K562 (cell line): ENCODE measurements around the gene ARHGAP35. TPM values are rescaled to one million over a fixed set of nuclear protein-coding genes. Genes with fewer than 3 reads are reported as not detected.

ENCODE experiments used
- ARID2 ChIP-seq: fragments of 450-650 bp; IDR thresholded peaks from 2 replicates; pipeline ENCODE4 v1.6.1; 2017; ENCODE audit warnings: antibody characterized with exemption, mild to moderate bottlenecking
- CCAR2 ChIP-seq: fragments of 200-400 bp; formaldehyde crosslinking; IDR thresholded peaks from 2 replicates; pipeline ENCODE4 v1.6.1; 2017; ENCODE audit warnings: mild to moderate bottlenecking, low read depth, low read length
- GATAD2A ChIP-seq: fragments of 450-650 bp; IDR thresholded peaks from 2 replicates; pipeline ENCODE4 v1.6.1; 2017
- HSF4 ChIP-seq: fragments of 250-450 bp; sonication (Bioruptor Pico); IDR thresholded peaks from 2 replicates; pipeline ENCODE4 v2.1.2; 2022; ENCODE audit warnings: mild to moderate bottlenecking, moderate library complexity, borderline replicate concordance
- KLF13 ChIP-seq: fragments of 450-650 bp; IDR thresholded peaks from 2 replicates; pipeline ENCODE4 v1.6.1; 2016; ENCODE audit warnings: missing genetic modification characterization, low read depth, mild to moderate bottlenecking, missing compliant biosample characterization, moderate library complexity, borderline replicate concordance
- MXI1 ChIP-seq: IDR thresholded peaks from 2 replicates; pipeline ENCODE4 v1.6.1; 2011; ENCODE audit warnings: low read depth, mild to moderate bottlenecking, improper control_type of control experiment, low read length
- RBFOX2 ChIP-seq: fragments of 200-400 bp; formaldehyde crosslinking; IDR thresholded peaks from 2 replicates; pipeline ENCODE4 v1.6.1; 2017; ENCODE audit warnings: low read depth, mild to moderate bottlenecking, low read length, moderate library complexity
- SAP30 ChIP-seq: fragments of 200-600 bp; sonication (generic); IDR thresholded peaks from 2 replicates; pipeline ENCODE4 v1.6.1; 2012; ENCODE audit warnings: borderline replicate concordance, low read depth, mild to moderate bottlenecking, moderate library complexity, low read length, control low read depth, inconsistent platforms; ENCODE audit not compliant: insufficient read depth, poor library complexity, severe bottlenecking
- SMARCA5 ChIP-seq: fragments of 450-650 bp; IDR thresholded peaks from 2 replicates; pipeline ENCODE4 v1.6.1; 2016
- ZNF134 ChIP-seq: fragments of 250-450 bp; sonication (Bioruptor Pico); conservative IDR thresholded peaks from 2 replicates; pipeline ENCODE4 v1.4.0; 2020
- polyA plus RNA-seq, 8 experiments: library from polyadenylated mRNA; depleted of rRNA in 4 of 8; stranded (reverse) in 5 of 8; unstranded in 3 of 8; fragments of >200 nt; fragmentation: Nextera tagmentation in 2 of 8; fragmentation: Illumina TruSeq in 1 of 8; extraction: Ambion mirVana in 2 of 8; extraction: Trizol in 1 of 8; gene quantifications; 2 replicates each; pipeline versions ENCODE4 v1.2.1 to v1.2.3, GENCODE V29; 2011 to 2014; ENCODE audit warnings: inconsistent platforms in 1 of 8, missing spikeins in 1 of 8
- total RNA-seq, 7 experiments: library from RNA; depleted of rRNA in 6 of 7; stranded (reverse); fragments of >200 nt in 6 of 7; fragmentation: Illumina TruSeq in 2 of 7; extraction: Trizol in 2 of 7; gene quantifications; 2 replicates each; pipeline versions ENCODE4 v1.2.1 to v1.2.3, GENCODE V29; 2011 to 2021; ENCODE audit warnings: low replicate concordance in 1 of 7
- TF ChIP-seq, protein P1 (sequence below), 2 experiments: fragments of 450-650 bp; IDR thresholded peaks; 2 replicates each; pipeline ENCODE4 v1.6.1; 2016
- TF ChIP-seq, protein P2 (sequence below): sonication (generic); formaldehyde crosslinking; IDR thresholded peaks from 2 replicates; pipeline ENCODE4 v1.9.0; 2022; ENCODE audit warnings: mild to moderate bottlenecking, missing genetic modification reagents
- TF ChIP-seq, protein P3 (sequence below): fragments of 200-800 bp; sonication (Bioruptor generic); IDR thresholded peaks from 2 replicates; pipeline ENCODE4 v1.6.1; 2017; ENCODE audit warnings: missing genetic modification characterization, missing compliant biosample characterization
- TF ChIP-seq, protein P4 (sequence below), 3 experiments: fragments of 200-800 bp in 1 of 3; sonication (Bioruptor generic) in 1 of 3; sonication (generic) in 1 of 3; formaldehyde crosslinking in 1 of 3; IDR thresholded peaks; 2 replicates each; pipeline versions ENCODE4 v1.6.1 to v1.8.0; 2016 to 2022; ENCODE audit warnings: mild to moderate bottlenecking in 2 of 3, missing compliant biosample characterization in 2 of 3, missing genetic modification characterization in 2 of 3, missing genetic modification reagents in 1 of 3

The ARHGAP35 gene
- total and polyA plus RNA-seq, 9 of the 15 experiments (the other 6 are each of a cell fraction or from before 2014, with no cell fraction given) = 0.27 to 26.4 (median 10.2) TPM

DNA sequence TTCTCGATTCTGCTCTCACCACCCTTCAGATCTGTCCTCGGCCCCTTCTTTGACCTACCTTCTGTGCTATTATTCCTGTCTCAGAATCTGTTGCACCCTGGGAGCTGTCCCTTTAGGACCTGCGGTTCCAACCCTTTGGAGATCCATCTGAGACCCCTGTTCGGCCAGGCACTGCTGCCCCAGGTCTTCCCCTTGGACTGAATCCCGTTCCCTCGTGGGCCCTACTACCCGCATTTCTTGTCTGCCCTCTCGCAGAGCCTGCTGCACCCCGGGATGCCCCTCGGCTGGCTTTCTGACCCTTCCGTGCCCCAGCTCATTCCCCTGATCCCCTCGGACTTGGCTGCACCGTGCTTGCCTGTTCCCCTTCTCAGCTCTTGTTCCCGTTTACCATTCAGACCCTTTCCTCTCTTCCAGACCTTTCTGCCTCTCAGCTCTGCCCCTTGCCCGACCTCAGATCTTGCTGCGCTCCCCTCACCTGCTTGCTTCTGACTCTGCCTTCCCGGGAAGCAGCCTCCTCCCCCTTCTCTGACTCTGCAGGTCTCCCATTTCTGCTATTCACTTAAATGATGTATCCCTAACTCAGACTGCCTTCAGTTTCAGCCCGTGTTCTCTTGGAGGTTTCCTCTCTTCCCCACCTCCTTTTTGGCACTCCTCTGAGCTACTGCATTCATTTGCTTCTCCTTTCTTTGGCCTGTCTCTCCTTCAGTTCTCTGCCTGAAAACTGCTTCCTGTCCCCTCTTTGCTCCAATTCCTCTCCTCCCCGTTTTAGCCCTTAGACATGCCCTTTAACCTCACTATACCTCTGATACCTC, 1.1 kb downstream of the ARHGAP35 start (continued):
- TF ChIP-seq RBFOX2 = no peak; the same call in 1 of the 2 replicates
- TF ChIP-seq, protein P1, sequence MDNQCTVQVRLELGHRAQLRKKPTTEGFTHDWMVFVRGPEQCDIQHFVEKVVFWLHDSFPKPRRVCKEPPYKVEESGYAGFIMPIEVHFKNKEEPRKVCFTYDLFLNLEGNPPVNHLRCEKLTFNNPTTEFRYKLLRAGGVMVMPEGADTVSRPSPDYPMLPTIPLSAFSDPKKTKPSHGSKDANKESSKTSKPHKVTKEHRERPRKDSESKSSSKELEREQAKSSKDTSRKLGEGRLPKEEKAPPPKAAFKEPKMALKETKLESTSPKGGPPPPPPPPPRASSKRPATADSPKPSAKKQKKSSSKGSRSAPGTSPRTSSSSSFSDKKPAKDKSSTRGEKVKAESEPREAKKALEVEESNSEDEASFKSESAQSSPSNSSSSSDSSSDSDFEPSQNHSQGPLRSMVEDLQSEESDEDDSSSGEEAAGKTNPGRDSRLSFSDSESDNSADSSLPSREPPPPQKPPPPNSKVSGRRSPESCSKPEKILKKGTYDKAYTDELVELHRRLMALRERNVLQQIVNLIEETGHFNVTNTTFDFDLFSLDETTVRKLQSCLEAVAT (IDR thresholded peaks at IDR 0.05) = 0 out of 4 replicates have a peak, but pooled peaks of 1 of the 2 experiments have one; percentile 21
- TF ChIP-seq GATAD2A = 0 out of 2 replicates have a peak, but pooled peaks have one; percentile 14
- TF ChIP-seq MXI1 = no peak
- no peak for TF ChIP-seq CCAR2
- TF ChIP-seq HSF4 = no peak
- TF ChIP-seq, protein P2, sequence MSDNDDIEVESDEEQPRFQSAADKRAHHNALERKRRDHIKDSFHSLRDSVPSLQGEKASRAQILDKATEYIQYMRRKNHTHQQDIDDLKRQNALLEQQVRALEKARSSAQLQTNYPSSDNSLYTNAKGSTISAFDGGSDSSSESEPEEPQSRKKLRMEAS (CRISPR knock-in tag) = peak; percentile 22; the same call in 1 of the 2 replicates
- peak; percentile 68; the same call in 1 of the 2 replicates for TF ChIP-seq SMARCA5
- peak; percentile 64 for TF ChIP-seq SAP30
- TF ChIP-seq ZNF134 (CRISPR knock-in tag) = no peak
- TF ChIP-seq, protein P3, sequence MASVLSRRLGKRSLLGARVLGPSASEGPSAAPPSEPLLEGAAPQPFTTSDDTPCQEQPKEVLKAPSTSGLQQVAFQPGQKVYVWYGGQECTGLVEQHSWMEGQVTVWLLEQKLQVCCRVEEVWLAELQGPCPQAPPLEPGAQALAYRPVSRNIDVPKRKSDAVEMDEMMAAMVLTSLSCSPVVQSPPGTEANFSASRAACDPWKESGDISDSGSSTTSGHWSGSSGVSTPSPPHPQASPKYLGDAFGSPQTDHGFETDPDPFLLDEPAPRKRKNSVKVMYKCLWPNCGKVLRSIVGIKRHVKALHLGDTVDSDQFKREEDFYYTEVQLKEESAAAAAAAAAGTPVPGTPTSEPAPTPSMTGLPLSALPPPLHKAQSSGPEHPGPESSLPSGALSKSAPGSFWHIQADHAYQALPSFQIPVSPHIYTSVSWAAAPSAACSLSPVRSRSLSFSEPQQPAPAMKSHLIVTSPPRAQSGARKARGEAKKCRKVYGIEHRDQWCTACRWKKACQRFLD (CRISPR knock-in tag) = peak; percentile 2; the same call in 1 of the 2 replicates
- TF ChIP-seq ARID2 = no peak
- TF ChIP-seq, protein P4, sequence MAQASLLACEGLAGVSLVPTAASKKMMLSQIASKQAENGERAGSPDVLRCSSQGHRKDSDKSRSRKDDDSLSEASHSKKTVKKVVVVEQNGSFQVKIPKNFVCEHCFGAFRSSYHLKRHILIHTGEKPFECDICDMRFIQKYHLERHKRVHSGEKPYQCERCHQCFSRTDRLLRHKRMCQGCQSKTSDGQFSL (CRISPR knock-in tag; IDR thresholded peaks at IDR 0.05) = no peak
- TF ChIP-seq, protein P4 (tag; IDR thresholded peaks at IDR 0.05) = no peak
- TF ChIP-seq KLF13 (tag) = no peak
